HCT116 (cell line): Measurements from ENCODE around the gene TRPC5OS. TPM values are rescaled to one million over a fixed set of nuclear protein-coding genes. Genes with fewer than 3 reads are reported as not detected.

Experiments used
- ATAC-seq: fragments of 200-7000 bp; cut with Tn5 transposase; 2 replicates; pipeline ENCODE4 v1.9.1; 2020; ENCODE audit warnings: mild to moderate bottlenecking, moderate library complexity
- BruUV-seq: library from RNA; stranded (reverse); fragments of 400-500 nt; replicated peaks from 2 replicates; lab custom pipeline; 2021; lab: Mats Ljungman, UMichigan
- CTCF ChIA-PET: fragments of 300-600 bp; sonication (Branson Sonifier 250); formaldehyde crosslinking; loops from one replicate; lab custom pipeline; 2021; ENCODE audit warnings: antibody characterized with exemption; lab: Charles Lee
- POLR2A ChIA-PET: fragments of 300-600, 350-600 bp; sonication (Branson Sonifier 250); formaldehyde crosslinking; loops from one replicate; lab custom pipeline; 2021; ENCODE audit warnings: antibody characterized with exemption; lab: Charles Lee
- RAD21 ChIA-PET, 2 experiments: fragments of 300-600 bp; sonication (Branson Sonifier 250); formaldehyde crosslinking; loops; one replicate each; lab custom pipeline; 2023; ENCODE audit warnings: low total read pairs in 2 of 2; ENCODE audit not compliant: uncharacterized antibody in 2 of 2, unreplicated experiment in 2 of 2, low non-redundant PET in 1 of 2; lab: Charles Lee
- DNase-seq: peaks from one replicate; pipeline ENCODE4 v3.0.0-alpha.2; 2010; ENCODE audit warnings: low read depth, low spot score
- H2AFZ ChIP-seq: fragments of 200-600 bp; shearing (Covaris generic), sonication (generic); 2 replicates; pipeline ENCODE4 v1.6.1; 2017; ENCODE audit warnings: low read depth, mixed run types, mixed read lengths, antibody characterized with exemption, low read length; ENCODE audit not compliant: poor library complexity, severe bottlenecking
- H3K27ac ChIP-seq: 2 replicates; pipeline ENCODE4 v1.5.1; 2012; ENCODE audit warnings: low read depth, low read length
- H3K27me3 ChIP-seq: fragments of 200-600 bp; sonication (generic); 2 replicates; pipeline ENCODE4 v1.6.1; 2016; ENCODE audit warnings: mixed run types, low read length, mixed read lengths; ENCODE audit not compliant: insufficient read depth
- H3K36me3 ChIP-seq, 2 experiments: fragments of 200-500 bp in 1 of 2; fragments of 200-600 bp in 1 of 2; sonication (Bioruptor generic) in 1 of 2; sonication (generic) in 1 of 2; 2 replicates each; pipeline versions ENCODE4 v1.5.1 to v1.6.1; 2014 to 2016; ENCODE audit warnings: low read length in 2 of 2, inconsistent platforms in 1 of 2, mixed read lengths in 1 of 2, mixed run types in 1 of 2; ENCODE audit not compliant: insufficient read depth in 2 of 2, control insufficient read depth in 1 of 2
- H3K4me1 ChIP-seq, 2 experiments: fragments of 200-600 bp in 1 of 2; sonication (generic) in 1 of 2; 2 replicates each; pipeline versions ENCODE4 v1.5.1 to v1.6.1; 2012 to 2017; ENCODE audit warnings: low read length in 2 of 2, inconsistent platforms in 1 of 2, mild to moderate bottlenecking in 1 of 2, mixed read lengths in 1 of 2, mixed run types in 1 of 2, moderate library complexity in 1 of 2; ENCODE audit not compliant: insufficient read depth in 2 of 2, control insufficient read depth in 1 of 2
- H3K4me2 ChIP-seq: fragments of 200-600 bp; sonication (generic); 2 replicates; pipeline ENCODE4 v1.6.1; 2017; ENCODE audit warnings: mixed run types, low read length, mixed read lengths
- H3K4me3 ChIP-seq, 2 experiments: fragments of 200-600 bp in 1 of 2; sonication (generic) in 1 of 2; replicated peaks in 1 of 2; 2 replicates each; pipeline ENCODE4 v1.5.1; 2011 to 2016; ENCODE audit warnings: low read length in 2 of 2, control low read depth in 1 of 2, low read depth in 1 of 2, mild to moderate bottlenecking in 1 of 2, mixed read lengths in 1 of 2, mixed run types in 1 of 2
- H3K79me2 ChIP-seq: fragments of 200-600 bp; sonication (generic); 2 replicates; pipeline ENCODE4 v1.6.1; 2017; ENCODE audit warnings: mild to moderate bottlenecking, mixed run types, low read length, moderate library complexity, mixed read lengths; ENCODE audit not compliant: insufficient read depth
- H3K9ac ChIP-seq: fragments of 200-600 bp; sonication (generic); 2 replicates; pipeline ENCODE4 v1.6.1; 2016; ENCODE audit warnings: low read length, mixed read lengths
- H3K9me2 ChIP-seq: fragments of 200-600 bp; sonication (generic), shearing (Covaris generic); 2 replicates; pipeline ENCODE4 v1.6.1; 2017; ENCODE audit warnings: mixed run types, mild to moderate bottlenecking, moderate library complexity; ENCODE audit not compliant: insufficient read depth
- H3K9me3 ChIP-seq, 2 experiments: fragments of 200-500 bp in 1 of 2; fragments of 200-600 bp in 1 of 2; sonication (Bioruptor generic) in 1 of 2; sonication (generic) in 1 of 2; 2 replicates each; pipeline ENCODE4 v1.6.1; 2014 to 2017; ENCODE audit warnings: low read length in 2 of 2, mixed read lengths in 2 of 2, inconsistent platforms in 1 of 2, low read depth in 1 of 2, mild to moderate bottlenecking in 1 of 2, mixed run types in 1 of 2, moderate library complexity in 1 of 2; ENCODE audit not compliant: control insufficient read depth in 1 of 2, insufficient read depth in 1 of 2
- H4K20me1 ChIP-seq: fragments of 200-600 bp; sonication (generic), shearing (Covaris generic); 2 replicates; pipeline ENCODE4 v1.6.1; 2017; ENCODE audit warnings: mixed run types, mild to moderate bottlenecking, moderate library complexity; ENCODE audit not compliant: insufficient read depth
- ATF3 ChIP-seq: IDR thresholded peaks from 2 replicates; pipeline ENCODE4 v1.6.1; 2012
- CEBPB ChIP-seq: IDR thresholded peaks from 2 replicates; pipeline ENCODE4 v1.6.1; 2012; ENCODE audit warnings: low read depth
- EGR1 ChIP-seq: IDR thresholded peaks from 2 replicates; pipeline ENCODE4 v1.6.1; 2012; ENCODE audit warnings: low read depth
- ELF1 ChIP-seq: IDR thresholded peaks from 2 replicates; pipeline ENCODE4 v1.6.1; 2012; ENCODE audit warnings: low read depth, borderline replicate concordance
- EZH2 ChIP-seq: fragments of 200-600 bp; sonication (generic); IDR thresholded peaks from 2 replicates; pipeline ENCODE4 v1.6.1; 2017; ENCODE audit warnings: antibody characterized with exemption, mixed run types
- EZH2phosphoT487 ChIP-seq: fragments of 200-600 bp; IDR thresholded peaks from 2 replicates; pipeline ENCODE4 v1.6.1; 2018; ENCODE audit warnings: antibody characterized with exemption, borderline replicate concordance
- JUND ChIP-seq: IDR thresholded peaks from 2 replicates; pipeline ENCODE4 v1.6.1; 2012
- POLR2A ChIP-seq: IDR thresholded peaks from 2 replicates; pipeline ENCODE4 v1.7.0; 2011; ENCODE audit warnings: borderline replicate concordance; ENCODE audit not compliant: insufficient read depth, insufficient read length; ENCODE audit errors: extremely low read depth
- POLR2AphosphoS5 ChIP-seq: IDR thresholded peaks from 2 replicates; pipeline ENCODE4 v1.6.1; 2011; ENCODE audit warnings: mild to moderate bottlenecking, low read depth, low read length, moderate library complexity
- SP1 ChIP-seq: IDR thresholded peaks from 2 replicates; pipeline ENCODE4 v1.6.1; 2012; ENCODE audit warnings: low read depth
- SRF ChIP-seq: IDR thresholded peaks from 2 replicates; pipeline ENCODE4 v1.6.1; 2012; ENCODE audit warnings: low read depth
- TCF7L2 ChIP-seq: IDR thresholded peaks from 2 replicates; pipeline ENCODE4 v1.7.0; 2011; ENCODE audit warnings: borderline replicate concordance, inconsistent platforms; ENCODE audit not compliant: insufficient read depth, insufficient read length; ENCODE audit errors: extremely low read depth
- YY1 ChIP-seq: IDR thresholded peaks from 2 replicates; pipeline ENCODE4 v1.6.1; 2011; ENCODE audit warnings: low read length, low read depth, moderate library complexity, mild to moderate bottlenecking; ENCODE audit not compliant: insufficient replicate concordance; ENCODE audit errors: extremely low read depth
- ZFX ChIP-seq: fragments of 450-650 bp; IDR thresholded peaks from 2 replicates; pipeline ENCODE4 v1.6.1; 2017
- ZNF274 ChIP-seq: fragments of 200-500 bp; sonication (Bioruptor generic); IDR thresholded peaks from 2 replicates; pipeline ENCODE4 v1.6.1; 2014; ENCODE audit warnings: mild to moderate bottlenecking, low read depth, low read length, inconsistent platforms
- intact Hi-C: fragments of 100-400 bp; cut with micrococcal nuclease; formaldehyde crosslinking; loops from 2 replicates; pipeline ENCODE4 v1.10.0; 2022
- total RNA-seq: library from RNA; stranded (reverse); gene quantifications from one replicate; pipeline ENCODE4 v1.2.1, GENCODE V29; 2021; ENCODE audit not compliant: unreplicated experiment
- TF ChIP-seq, protein P1 (sequence below): IDR thresholded peaks from 2 replicates; pipeline ENCODE4 v1.6.1; 2012
- TF ChIP-seq, protein P2 (sequence below), 3 experiments: fragments of 200-600 bp in 1 of 3; sonication (generic) in 1 of 3; IDR thresholded peaks in 2 of 3; conservative IDR thresholded peaks in 1 of 3; 2 replicates each; pipeline ENCODE4 v1.5.1; 2012 to 2017; ENCODE audit warnings: low read depth in 2 of 3, low read length in 2 of 3, antibody characterized with exemption in 1 of 3, borderline replicate concordance in 1 of 3, control low read depth in 1 of 3, mild to moderate bottlenecking in 1 of 3, mixed read lengths in 1 of 3, mixed run types in 1 of 3, moderate library complexity in 1 of 3; ENCODE audit not compliant: insufficient read depth in 1 of 3

TRPC5OS gene
- total RNA-seq, 1 experiment from 2014 or later = 0.07 TPM

- POLR2A ChIA-PET = no interaction called here
- H3K9me2 ChIP-seq = no peaks in the 10 kb centered on the region
- no peak for DNase-seq
- H3K79me2 ChIP-seq = no peaks in the 10 kb centered on the region
- no peaks in the 10 kb centered on the region for H3K27me3 ChIP-seq
- no peaks in the 10 kb centered on the region for H4K20me1 ChIP-seq
- H3K9me3 ChIP-seq = no peaks in the 10 kb centered on the region
- intact Hi-C loops = no loop called here
- no peak for ATAC-seq
- no peak overlapping the region for H3K4me2 ChIP-seq
- TF ChIP-seq, protein P1, sequence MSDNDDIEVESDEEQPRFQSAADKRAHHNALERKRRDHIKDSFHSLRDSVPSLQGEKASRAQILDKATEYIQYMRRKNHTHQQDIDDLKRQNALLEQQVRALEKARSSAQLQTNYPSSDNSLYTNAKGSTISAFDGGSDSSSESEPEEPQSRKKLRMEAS = no peak
- no peak for TF ChIP-seq SRF
- TF ChIP-seq POLR2A = no peak
- no peak for TF ChIP-seq EZH2phosphoT487
- TF ChIP-seq SP1 = no peak
- BruUV-seq = no TSS peak
- no peak overlapping the region for H2AFZ ChIP-seq
- CTCF ChIA-PET = no interaction called here
- H3K4me3 ChIP-seq = no peak overlapping the region
- no peaks in the 10 kb centered on the region for H3K4me1 ChIP-seq
- H3K27ac ChIP-seq = no peak overlapping the region
- H3K9ac ChIP-seq = no peak overlapping the region
- no peaks in the 10 kb centered on the region for H3K36me3 ChIP-seq
- RAD21 ChIA-PET = no interaction called here
These were observed 18.4 kb upstream of the TRPC5OS start for GRCh38 chrX:111857534-111858060.

DNA sequence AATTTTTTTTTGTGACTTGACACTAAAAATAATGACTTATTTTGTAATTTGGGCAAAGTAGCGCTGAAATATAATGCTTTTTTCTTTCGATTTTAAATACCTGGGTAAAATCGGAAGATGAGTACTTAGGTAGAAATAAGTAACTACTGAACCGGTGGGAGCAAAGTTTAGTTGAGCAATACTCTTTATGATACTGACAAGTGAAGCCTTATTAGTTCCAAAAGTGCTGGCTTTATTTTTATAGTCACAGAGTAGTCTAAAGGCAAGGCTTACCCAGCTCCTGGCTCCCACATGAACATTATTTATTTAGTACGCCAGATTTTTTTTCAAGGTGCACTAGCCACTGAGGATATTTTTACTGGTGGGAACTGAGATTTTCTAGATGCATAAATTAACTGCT lies 14.4 kb upstream of the TRPC5OS start:
- Histone ChIP-seq H3K79me2 (no peaks in the 10 kb centered on the region), H3K27ac (no peak overlapping the region), H3K4me1 (no peaks in the 10 kb centered on the region), H3K4me3 (no peak overlapping the region), H3K9me3 (no peaks in the 10 kb centered on the region), H3K9ac (no peak overlapping the region), H4K20me1 (no peaks in the 10 kb centered on the region), H3K27me3 (no peaks in the 10 kb centered on the region), H3K4me2 (no peak overlapping the region), H2AFZ (no peak overlapping the region), H3K36me3 (no peaks in the 10 kb centered on the region), H3K9me2 (no peaks in the 10 kb centered on the region)
- BruUV-seq = no TSS peak
- ChIA-PET CTCF (no interaction called here), RAD21 (no interaction called here), POLR2A (no interaction called here)
- DNase-seq (no peak), ATAC-seq (no peak)
- intact Hi-C loops = no loop called here
- TF ChIP-seq EZH2 (no peak), EZH2phosphoT487 (no peak), POLR2AphosphoS5 (no peak), ZFX (no peak), YY1 (no peak), EGR1 (no peak), CEBPB (no peak), ATF3 (no peak), ZNF274 (no peak), SP1 (no peak), JUND (no peak), SRF (no peak), TCF7L2 (no peak), ELF1 (no peak)
- TF ChIP-seq, protein P1 = no peak
- TF ChIP-seq, protein P2, sequence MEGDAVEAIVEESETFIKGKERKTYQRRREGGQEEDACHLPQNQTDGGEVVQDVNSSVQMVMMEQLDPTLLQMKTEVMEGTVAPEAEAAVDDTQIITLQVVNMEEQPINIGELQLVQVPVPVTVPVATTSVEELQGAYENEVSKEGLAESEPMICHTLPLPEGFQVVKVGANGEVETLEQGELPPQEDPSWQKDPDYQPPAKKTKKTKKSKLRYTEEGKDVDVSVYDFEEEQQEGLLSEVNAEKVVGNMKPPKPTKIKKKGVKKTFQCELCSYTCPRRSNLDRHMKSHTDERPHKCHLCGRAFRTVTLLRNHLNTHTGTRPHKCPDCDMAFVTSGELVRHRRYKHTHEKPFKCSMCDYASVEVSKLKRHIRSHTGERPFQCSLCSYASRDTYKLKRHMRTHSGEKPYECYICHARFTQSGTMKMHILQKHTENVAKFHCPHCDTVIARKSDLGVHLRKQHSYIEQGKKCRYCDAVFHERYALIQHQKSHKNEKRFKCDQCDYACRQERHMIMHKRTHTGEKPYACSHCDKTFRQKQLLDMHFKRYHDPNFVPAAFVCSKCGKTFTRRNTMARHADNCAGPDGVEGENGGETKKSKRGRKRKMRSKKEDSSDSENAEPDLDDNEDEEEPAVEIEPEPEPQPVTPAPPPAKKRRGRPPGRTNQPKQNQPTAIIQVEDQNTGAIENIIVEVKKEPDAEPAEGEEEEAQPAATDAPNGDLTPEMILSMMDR (IDR thresholded peaks at IDR 0.05 in 2 of 3, conservative IDR thresholded peaks at IDR 0.05 in 1 of 3; ENCODE audit: borderline replicate concordance in 1 of 3, insufficient read depth in 1 of 3, low read depth in 2 of 3, low read length in 2 of 3) = no peak
